ACC112 (cell line): Measurements from ENCODE around the gene NUPR1.
"Not testable (repeated sequence)": the region's sequence is repeated elsewhere in the genome, so short reads cannot be mapped to it uniquely, and the experiment has no call there.

Experiments
- H2AFZ ChIP-seq: fragments of 200-600 bp; sonication (generic); one replicate; pipeline ENCODE4 v1.6.0; 2017; ENCODE audit warnings: antibody characterized with exemption, low read length; ENCODE audit not compliant: unreplicated experiment
- H3K27ac ChIP-seq: fragments of 200-600 bp; sonication (generic); 2 replicates; pipeline ENCODE4 v1.5.1; 2014; ENCODE audit warnings: low read depth, mild to moderate bottlenecking, antibody characterized with exemption, low read length, moderate library complexity
- H3K27me3 ChIP-seq: fragments of 200-600 bp; sonication (generic); 2 replicates; pipeline ENCODE4 v1.6.1; 2014; ENCODE audit warnings: mild to moderate bottlenecking, antibody characterized with exemption, low read length, moderate library complexity, mixed read lengths; ENCODE audit not compliant: insufficient read depth
- H3K36me3 ChIP-seq: fragments of 200-600 bp; sonication (generic); 2 replicates; pipeline ENCODE4 v1.6.1; 2016; ENCODE audit warnings: mild to moderate bottlenecking, antibody characterized with exemption, low read length, moderate library complexity, mixed read lengths; ENCODE audit not compliant: insufficient read depth
- H3K4me1 ChIP-seq: fragments of 200-600 bp; sonication (generic); one replicate; pipeline ENCODE4 v1.6.1; 2016; ENCODE audit warnings: low read length, mixed read lengths; ENCODE audit not compliant: insufficient read depth, unreplicated experiment, control insufficient read depth
- H3K4me3 ChIP-seq: fragments of 200-600 bp; sonication (generic); 2 replicates; pipeline ENCODE4 v1.5.1; 2014; ENCODE audit warnings: mild to moderate bottlenecking, low read depth, low read length
- H3K79me2 ChIP-seq: fragments of 200-600 bp; sonication (generic); one replicate; pipeline ENCODE4 v1.6.0; 2016; ENCODE audit warnings: low read length; ENCODE audit not compliant: control insufficient read depth, unreplicated experiment, insufficient read depth

NUPR1 gene

GRCh38 chr16:28496844-28497243 is 41.9 kb downstream of the NUPR1 start:
- H3K27ac ChIP-seq = no peak overlapping the region
- H3K36me3 ChIP-seq = no peaks in the 10 kb centered on the region
- H3K27me3 ChIP-seq = no peaks in the 10 kb centered on the region
- H3K4me1 ChIP-seq = no peaks in the 10 kb centered on the region
- no peak overlapping the region for H3K4me3 ChIP-seq
- H2AFZ ChIP-seq = no peak overlapping the region
- H3K79me2 ChIP-seq = no peaks in the 10 kb centered on the region

- no peak overlapping the region for H3K4me3 ChIP-seq
- H3K36me3 ChIP-seq = no peaks in the 10 kb centered on the region
- H3K27ac ChIP-seq = no peak overlapping the region
- no peak overlapping the region for H2AFZ ChIP-seq
- H3K4me1 ChIP-seq = no peaks in the 10 kb centered on the region
- no peaks in the 10 kb centered on the region for H3K79me2 ChIP-seq
- no peaks in the 10 kb centered on the region for H3K27me3 ChIP-seq
Observed at GRCh38 chr16:28495795-28496749, 42.7 kb downstream of the NUPR1 start.

GRCh38 chr16:28495098-28495793 is 43.5 kb downstream of the NUPR1 start:
- Histone ChIP-seq H3K27ac (no peak overlapping the region), H3K4me1 (no peaks in the 10 kb centered on the region), H2AFZ (no peak overlapping the region), H3K79me2 (no peaks in the 10 kb centered on the region), H3K27me3 (no peaks in the 10 kb centered on the region), H3K4me3 (no peak overlapping the region), H3K36me3 (no peaks in the 10 kb centered on the region)

- H3K27me3 ChIP-seq = no peaks in the 10 kb centered on the region
- H2AFZ ChIP-seq = no peak within 1 kb of the TSS
- no peaks in the 10 kb centered on the region for H3K79me2 ChIP-seq
- no peak within 1 kb of the TSS for H3K4me3 ChIP-seq
- H3K27ac ChIP-seq = no peak within 1 kb of the TSS
- no peaks in the 10 kb centered on the region for H3K36me3 ChIP-seq
- H3K4me1 ChIP-seq = no peaks in the 10 kb centered on the region
Observed at GRCh38 chr16:28494121-28494851, 44.5 kb downstream of the NUPR1 start, which contains the start of gene APOBR. APOBR (plus strand) TSS chr16:28494643; CDS start chr16:28494682, 39 bp downstream.

- Histone ChIP-seq H3K4me1 (no peaks in the 10 kb centered on the region), H3K79me2 (no peaks in the 10 kb centered on the region), H2AFZ (peak overlapping the region; percentile 96), H3K27me3 (no peaks in the 10 kb centered on the region), H3K4me3 (peak overlapping the region; percentile 86), H3K36me3 (no peaks in the 10 kb centered on the region), H3K27ac (peak overlapping the region; percentile 88)
Observed at GRCh38 chr16:28492511-28492910, 46.3 kb downstream of the NUPR1 start.

- Histone ChIP-seq H3K27ac (peak within 1 kb of the TSS; percentile 88), H3K79me2 (no peaks in the 10 kb centered on the region), H3K4me1 (no peaks in the 10 kb centered on the region), H3K36me3 (no peaks in the 10 kb centered on the region), H3K27me3 (no peaks in the 10 kb centered on the region), H3K4me3 (peak within 1 kb of the TSS; percentile 86), H2AFZ (peak within 1 kb of the TSS; percentile 96)
Observed at GRCh38 chr16:28491970-28492474, 46.8 kb downstream of the NUPR1 start, which contains the start of gene CLN3. CLN3 (minus strand) TSS chr16:28492074; CDS start chr16:28491759, 315 bp downstream.

- H3K4me3 ChIP-seq = peak overlapping the region; percentile 86
- no peaks in the 10 kb centered on the region for H3K36me3 ChIP-seq
- peak overlapping the region; percentile 96 for H2AFZ ChIP-seq
- peak overlapping the region; percentile 88; the same call in 1 of the 2 replicates for H3K27ac ChIP-seq
- H3K27me3 ChIP-seq = no peaks in the 10 kb centered on the region
- no peaks in the 10 kb centered on the region for H3K4me1 ChIP-seq
- H3K79me2 ChIP-seq = no peaks in the 10 kb centered on the region
Observed at GRCh38 chr16:28491230-28491969, 47.4 kb downstream of the NUPR1 start.

GRCh38 chr16:28486266-28486665 is 52.5 kb downstream of the NUPR1 start:
- H3K4me3 ChIP-seq = no peak overlapping the region
- H3K27ac ChIP-seq = no peak overlapping the region
- H3K79me2 ChIP-seq = no peaks in the 10 kb centered on the region
- H2AFZ ChIP-seq = no peak overlapping the region
- no peaks in the 10 kb centered on the region for H3K27me3 ChIP-seq
- H3K36me3 ChIP-seq = no peaks in the 10 kb centered on the region
- no peaks in the 10 kb centered on the region for H3K4me1 ChIP-seq

- not testable (repeated sequence) for H3K4me1 ChIP-seq, H3K36me3 ChIP-seq, H3K27me3 ChIP-seq, H3K79me2 ChIP-seq, H3K27ac ChIP-seq, H3K4me3 ChIP-seq, H2AFZ ChIP-seq
Observed at GRCh38 chr16:28483361-28483760, 55.4 kb downstream of the NUPR1 start.
